ENCODE measurements around the gene TMEM222.

The TMEM222 gene

DNA sequence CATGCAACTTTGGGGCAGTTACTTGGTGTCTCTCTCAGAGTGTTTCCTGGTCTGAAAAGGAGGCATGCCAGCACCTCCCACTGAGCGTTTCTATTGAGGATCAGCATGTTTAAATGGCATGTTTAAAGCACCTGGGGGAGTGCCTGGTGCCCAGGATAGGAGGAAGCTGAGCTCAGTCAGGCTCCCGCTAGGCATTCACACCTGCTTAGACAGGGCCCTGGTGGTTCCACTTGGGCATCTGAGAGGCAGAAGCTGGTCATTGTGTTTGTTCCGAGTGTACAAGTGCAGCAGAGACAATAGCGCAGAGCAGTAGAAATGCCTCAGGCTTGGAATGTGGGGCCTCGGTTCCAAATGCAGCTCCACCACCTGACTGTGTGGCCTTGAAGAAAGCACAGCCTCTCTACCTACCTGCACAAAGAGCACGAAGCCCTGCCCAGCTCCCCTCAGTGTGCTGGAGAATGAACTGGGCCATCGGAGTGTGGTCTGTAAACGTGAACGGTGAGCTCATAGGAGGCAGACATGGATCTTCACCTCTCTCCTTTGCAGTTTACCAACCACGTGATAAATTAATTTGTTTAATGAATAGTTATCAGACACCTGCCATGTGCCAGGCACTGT, 20.3 kb upstream of the TMEM222 start:
- H3K27me3 ChIP-seq (ENCODE audit: control insufficient read depth, low read length): no peaks in the 10 kb centered on the region
- peaks cover 12% of the 10 kb centered on the region for H3K36me3 ChIP-seq (ENCODE audit: control insufficient read depth, low read length)
- no peaks in the 10 kb centered on the region for H3K9me3 ChIP-seq (ENCODE audit: control insufficient read depth, insufficient read depth, low read length)
- no peaks in the 10 kb centered on the region for H3F3A ChIP-seq (ENCODE audit: control insufficient read depth, insufficient read depth)
- H3K4me2 ChIP-seq (ENCODE audit: low read length): no peak overlapping the region
- no peak for TF ChIP-seq EZH2phosphoT487 (IDR thresholded peaks at IDR 0.05; ENCODE audit: borderline replicate concordance, low read length)
- TF ChIP-seq, protein P1, sequence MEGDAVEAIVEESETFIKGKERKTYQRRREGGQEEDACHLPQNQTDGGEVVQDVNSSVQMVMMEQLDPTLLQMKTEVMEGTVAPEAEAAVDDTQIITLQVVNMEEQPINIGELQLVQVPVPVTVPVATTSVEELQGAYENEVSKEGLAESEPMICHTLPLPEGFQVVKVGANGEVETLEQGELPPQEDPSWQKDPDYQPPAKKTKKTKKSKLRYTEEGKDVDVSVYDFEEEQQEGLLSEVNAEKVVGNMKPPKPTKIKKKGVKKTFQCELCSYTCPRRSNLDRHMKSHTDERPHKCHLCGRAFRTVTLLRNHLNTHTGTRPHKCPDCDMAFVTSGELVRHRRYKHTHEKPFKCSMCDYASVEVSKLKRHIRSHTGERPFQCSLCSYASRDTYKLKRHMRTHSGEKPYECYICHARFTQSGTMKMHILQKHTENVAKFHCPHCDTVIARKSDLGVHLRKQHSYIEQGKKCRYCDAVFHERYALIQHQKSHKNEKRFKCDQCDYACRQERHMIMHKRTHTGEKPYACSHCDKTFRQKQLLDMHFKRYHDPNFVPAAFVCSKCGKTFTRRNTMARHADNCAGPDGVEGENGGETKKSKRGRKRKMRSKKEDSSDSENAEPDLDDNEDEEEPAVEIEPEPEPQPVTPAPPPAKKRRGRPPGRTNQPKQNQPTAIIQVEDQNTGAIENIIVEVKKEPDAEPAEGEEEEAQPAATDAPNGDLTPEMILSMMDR (IDR thresholded peaks at IDR 0.05; ENCODE audit: low read depth, low read length, poor library complexity, severe bottlenecking): no peak
- no peaks in the 10 kb centered on the region for H3K79me2 ChIP-seq (ENCODE audit: control insufficient read depth, low read length)
- H3K4me1 ChIP-seq (ENCODE audit: control insufficient read depth, low read length): peaks cover 11% of the 10 kb centered on the region
- no peak overlapping the region for H3K27ac ChIP-seq (ENCODE audit: low read depth, low read length)
- no peaks in the 10 kb centered on the region for H4K20me1 ChIP-seq (ENCODE audit: control insufficient read depth, insufficient read depth, low read depth, low read length)
- H3K9me2 ChIP-seq (replicated peaks; ENCODE audit: control insufficient read depth, low read length): no peaks in the 10 kb centered on the region
- H3K4me3 ChIP-seq (ENCODE audit: low read length): no peak overlapping the region

GRCh38 chr1:27302612-27303011, 19.4 kb upstream of the TMEM222 start:
- Histone ChIP-seq H3K4me3 (ENCODE audit: low read length) (no peak overlapping the region), H3F3A (ENCODE audit: control insufficient read depth, insufficient read depth) (no peaks in the 10 kb centered on the region), H3K36me3 (ENCODE audit: control insufficient read depth, low read length) (peaks cover 5% of the 10 kb centered on the region; the same call in 1 of the 2 replicates), H3K9me2 (replicated peaks; ENCODE audit: control insufficient read depth, low read length) (no peaks in the 10 kb centered on the region), H4K20me1 (ENCODE audit: control insufficient read depth, insufficient read depth, low read depth, low read length) (no peaks in the 10 kb centered on the region), H3K9me3 (ENCODE audit: control insufficient read depth, insufficient read depth, low read length) (no peaks in the 10 kb centered on the region), H3K27ac (ENCODE audit: low read depth, low read length) (no peak overlapping the region), H3K27me3 (ENCODE audit: control insufficient read depth, low read length) (no peaks in the 10 kb centered on the region), H3K4me2 (ENCODE audit: low read length) (no peak overlapping the region), H3K79me2 (ENCODE audit: control insufficient read depth, low read length) (no peaks in the 10 kb centered on the region), H3K4me1 (ENCODE audit: control insufficient read depth, low read length) (peaks cover 15% of the 10 kb centered on the region)
- TF ChIP-seq, protein P1 (IDR thresholded peaks at IDR 0.05; ENCODE audit: low read depth, low read length, poor library complexity, severe bottlenecking): no peak
- no peak for TF ChIP-seq EZH2phosphoT487 (IDR thresholded peaks at IDR 0.05; ENCODE audit: borderline replicate concordance, low read length)

DNA sequence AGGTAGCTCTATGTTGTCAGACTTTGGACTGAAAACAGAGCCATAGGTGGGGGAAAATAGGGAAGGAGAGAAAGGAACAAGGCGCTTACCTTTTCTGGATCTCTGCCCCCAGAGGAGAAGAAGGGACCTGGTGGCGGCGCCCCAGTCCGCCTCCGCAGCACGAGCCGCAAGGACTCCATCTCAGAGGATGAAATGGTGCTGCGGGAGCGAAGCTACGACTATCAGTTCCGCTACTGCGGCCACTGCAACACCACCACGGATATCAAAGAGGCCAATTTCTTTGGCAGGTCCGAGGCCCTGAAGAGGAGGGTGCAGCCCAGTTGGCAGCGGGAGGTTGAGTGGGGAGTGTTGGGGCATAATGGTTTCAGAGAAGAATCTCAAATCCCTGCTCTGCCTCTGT, 18.5 kb upstream of the TMEM222 start:
- no peaks in the 10 kb centered on the region for H3K79me2 ChIP-seq (ENCODE audit: control insufficient read depth, low read length)
- TF ChIP-seq, protein P1 (IDR thresholded peaks at IDR 0.05; ENCODE audit: low read depth, low read length, poor library complexity, severe bottlenecking): no peak
- TF ChIP-seq EZH2phosphoT487 (IDR thresholded peaks at IDR 0.05; ENCODE audit: borderline replicate concordance, low read length): no peak
- no peaks in the 10 kb centered on the region for H3K9me2 ChIP-seq (replicated peaks; ENCODE audit: control insufficient read depth, low read length)

More for the DNA sequence above, 18.5 kb upstream of the TMEM222 start:
- Histone ChIP-seq H3K4me1 (ENCODE audit: control insufficient read depth, low read length) (peaks cover 15% of the 10 kb centered on the region), H3K9me3 (ENCODE audit: control insufficient read depth, insufficient read depth, low read length) (no peaks in the 10 kb centered on the region), H3F3A (ENCODE audit: control insufficient read depth, insufficient read depth) (no peaks in the 10 kb centered on the region), H4K20me1 (ENCODE audit: control insufficient read depth, insufficient read depth, low read depth, low read length) (no peaks in the 10 kb centered on the region), H3K27ac (ENCODE audit: low read depth, low read length) (no peak overlapping the region), H3K36me3 (ENCODE audit: control insufficient read depth, low read length) (peaks cover 5% of the 10 kb centered on the region; the same call in 1 of the 2 replicates), H3K4me2 (ENCODE audit: low read length) (no peak overlapping the region), H3K27me3 (ENCODE audit: control insufficient read depth, low read length) (no peaks in the 10 kb centered on the region), H3K4me3 (ENCODE audit: low read length) (no peak overlapping the region)

All from DOHH2 (cell line).